Stimulated activated CD8-positive, alpha-beta memory T cell treated with anti-CD3 and anti-CD28 coated beads, Interleukin-7, amount 100 ng/mL, for 1 hour (primary cell): Measurements from ENCODE around the gene TUBG1.
"Not testable (repeated sequence)": the region's sequence is repeated elsewhere in the genome, so short reads cannot be mapped to it uniquely, and the experiment has no call there.

Source experiments
- DNase-seq, 2 donors: peaks; one replicate each; pipeline ENCODE4 v3.0.0-alpha.2; 2020; ENCODE audit warnings: low read depth in 2 of 2

The TUBG1 gene

DNA sequence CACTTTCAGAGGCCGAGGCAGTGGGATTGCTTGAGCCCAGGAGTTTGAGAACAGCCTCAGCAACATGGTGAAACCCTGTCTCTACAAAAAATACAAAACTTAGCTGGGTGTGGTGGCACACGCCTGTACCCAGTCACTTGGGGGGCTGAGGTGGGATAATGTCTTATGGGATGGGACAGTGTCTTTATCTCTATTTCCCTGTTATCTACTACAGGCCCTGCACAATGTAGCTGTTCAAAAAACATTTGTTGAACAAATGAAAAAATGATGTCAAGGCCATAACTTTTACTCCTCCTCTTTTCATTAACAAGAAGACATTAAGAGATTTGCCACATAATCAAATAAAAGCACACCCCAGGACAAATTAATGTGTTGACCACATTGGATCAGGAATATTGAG lies 13.8 kb downstream of the TUBG1 start:
- DNase-seq: no peak

DNA sequence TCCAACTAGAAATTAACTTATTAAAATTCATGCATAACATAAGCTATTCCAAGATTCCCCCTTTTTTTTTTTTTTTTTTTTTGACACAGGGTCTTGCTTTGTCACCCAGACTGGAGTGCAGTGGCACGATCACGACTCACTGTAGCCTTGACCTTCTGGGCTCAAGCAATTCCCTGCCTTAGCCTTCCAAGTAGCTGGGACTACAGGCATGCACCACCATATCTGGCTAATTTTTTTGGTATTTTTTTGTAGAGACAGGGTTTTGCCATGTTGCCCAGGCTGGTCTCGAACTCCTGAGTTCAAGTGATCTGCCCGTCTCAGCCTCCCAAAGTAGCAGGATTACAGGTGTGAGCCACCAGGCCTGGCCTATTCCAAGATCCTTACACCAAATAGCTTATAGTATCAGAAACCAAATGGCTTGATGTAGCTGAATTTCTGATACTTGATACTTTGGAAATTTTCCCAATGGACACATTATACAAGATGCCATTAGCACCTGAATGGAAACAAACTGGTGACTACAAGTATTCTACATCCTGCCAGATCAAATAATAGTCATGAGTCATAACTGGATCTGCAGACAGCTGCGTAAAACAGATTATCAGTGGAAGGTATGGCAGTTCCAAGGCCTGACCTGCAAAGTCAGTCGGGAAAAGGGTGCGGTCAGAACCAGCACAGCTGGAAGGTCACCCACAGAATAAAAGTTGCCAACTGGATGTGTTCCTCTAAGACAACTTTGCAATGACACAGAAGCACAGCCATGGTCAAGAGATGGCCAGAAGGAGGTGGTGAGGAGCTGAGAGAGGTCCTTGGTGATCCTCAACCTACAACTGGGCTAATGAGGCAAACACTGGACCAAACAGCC lies 14.5 kb downstream of the TUBG1 start:
- DNase-seq: no peak

DNA sequence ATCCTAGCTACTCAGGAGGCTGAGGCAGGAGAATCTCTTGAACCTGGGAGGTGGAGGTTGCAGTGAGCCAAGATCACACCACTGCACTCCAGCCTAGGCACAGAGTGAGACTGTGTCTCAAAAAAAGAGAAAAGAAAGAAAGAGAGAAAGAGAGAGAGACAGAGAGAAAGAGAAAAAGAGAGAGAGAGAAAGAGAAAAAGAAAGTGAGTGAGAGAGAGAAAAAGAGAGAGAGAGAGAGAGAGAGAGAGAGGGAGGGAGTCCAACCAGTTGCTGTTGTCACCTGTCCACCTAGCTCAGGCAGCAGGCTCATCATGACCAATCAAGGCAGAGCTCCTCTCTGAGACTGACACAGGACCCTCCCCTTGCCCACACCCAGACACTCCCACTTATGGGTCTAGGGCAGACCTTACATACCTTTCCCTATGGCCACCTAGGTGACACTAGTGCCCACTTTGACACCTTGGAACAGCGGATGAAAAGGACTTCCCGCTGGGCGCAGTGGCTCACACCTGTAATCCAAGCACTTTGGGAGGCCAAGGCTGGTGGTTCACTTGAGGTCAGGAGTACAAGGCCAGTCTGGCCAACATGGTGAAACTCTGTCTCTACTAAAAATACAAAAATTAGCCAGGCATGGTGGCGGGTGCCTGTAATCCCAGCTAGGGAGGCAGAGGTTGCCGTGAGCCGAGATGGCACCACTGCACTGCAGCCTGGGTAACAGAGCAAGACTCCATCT lies 17.7 kb downstream of the TUBG1 start:
- not testable (repeated sequence) for DNase-seq

DNA sequence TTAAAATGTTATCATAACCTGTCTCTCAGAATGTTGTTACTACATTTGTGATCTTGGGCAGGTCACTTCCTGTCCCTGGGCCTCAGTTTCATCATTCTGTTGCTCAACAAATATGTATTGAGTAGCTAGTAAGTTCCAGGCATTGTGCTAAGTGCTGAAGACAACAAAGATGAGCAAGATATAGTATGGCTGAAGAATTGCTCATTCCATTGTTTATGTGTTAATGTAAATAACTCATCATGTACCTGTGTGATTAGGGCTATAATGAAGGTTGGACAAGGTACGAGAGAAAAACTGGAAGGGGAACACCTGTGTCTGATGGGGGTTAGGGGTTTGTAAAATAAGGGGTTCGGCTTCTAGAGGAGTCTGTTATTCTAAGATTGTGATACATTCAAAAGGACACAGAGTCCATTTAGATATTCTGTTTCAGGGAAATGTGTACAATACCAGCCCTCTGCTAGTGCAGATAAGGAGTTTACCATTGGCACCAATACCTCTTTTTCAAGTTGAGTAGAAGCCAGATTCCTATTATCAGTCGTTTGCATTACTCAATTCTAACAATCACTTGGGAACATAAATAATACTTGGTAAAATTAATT lies 20.0 kb downstream of the TUBG1 start:
- no peak for DNase-seq

DNA sequence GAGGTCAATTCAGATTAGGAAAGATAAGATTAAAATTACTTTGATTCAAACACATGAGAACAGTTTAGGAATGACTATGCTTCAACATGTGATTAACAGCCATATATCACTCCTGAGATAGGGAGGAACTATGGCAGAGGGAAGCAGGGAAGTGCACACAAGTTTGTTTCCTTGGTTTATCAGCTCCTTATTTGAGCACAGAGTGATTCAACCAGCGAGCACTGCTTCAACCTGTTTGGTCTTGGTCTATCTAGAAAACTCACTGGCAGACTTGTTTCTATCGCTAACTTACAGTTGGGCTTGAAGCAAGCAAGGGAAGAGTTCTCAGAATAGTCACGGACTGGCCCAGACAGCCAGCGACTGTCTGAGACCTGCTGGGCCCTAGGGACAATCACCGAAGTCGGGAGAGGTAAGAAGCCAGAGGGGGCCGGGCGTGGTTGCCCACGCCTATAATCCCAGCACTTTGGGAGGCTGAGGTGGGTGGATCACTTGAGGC lies 23.5 kb downstream of the TUBG1 start:
- DNase-seq: no peak

DNA sequence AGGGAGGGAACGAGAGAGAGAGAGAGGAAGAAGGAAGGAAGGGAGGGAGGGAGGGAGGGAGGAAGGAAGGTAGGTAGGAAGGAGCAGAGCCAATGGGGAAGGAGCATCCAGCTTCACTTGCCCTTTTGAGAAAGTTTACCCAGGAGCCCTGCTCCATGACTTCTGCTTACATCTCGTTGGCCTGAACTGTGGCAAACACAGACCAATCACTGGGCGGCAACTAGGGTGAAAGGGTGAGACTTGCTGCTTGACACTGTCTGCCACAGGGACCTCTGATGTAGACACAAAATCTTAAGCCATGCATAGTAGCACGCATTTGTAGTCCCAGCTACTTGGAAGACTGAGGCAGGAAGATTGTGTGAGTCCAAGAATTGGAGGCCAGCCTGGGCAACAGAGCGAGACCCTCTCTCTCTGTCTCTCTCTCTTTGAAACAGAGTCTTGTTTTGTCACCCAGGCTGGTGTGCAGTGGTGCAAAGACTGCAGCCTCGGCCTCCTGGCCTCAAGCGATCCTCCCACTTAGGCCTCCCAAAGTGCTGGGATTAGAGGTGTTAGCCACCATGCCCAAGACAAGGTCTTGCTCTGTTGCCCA lies 30.1 kb downstream of the TUBG1 start:
- no peak for DNase-seq

DNA sequence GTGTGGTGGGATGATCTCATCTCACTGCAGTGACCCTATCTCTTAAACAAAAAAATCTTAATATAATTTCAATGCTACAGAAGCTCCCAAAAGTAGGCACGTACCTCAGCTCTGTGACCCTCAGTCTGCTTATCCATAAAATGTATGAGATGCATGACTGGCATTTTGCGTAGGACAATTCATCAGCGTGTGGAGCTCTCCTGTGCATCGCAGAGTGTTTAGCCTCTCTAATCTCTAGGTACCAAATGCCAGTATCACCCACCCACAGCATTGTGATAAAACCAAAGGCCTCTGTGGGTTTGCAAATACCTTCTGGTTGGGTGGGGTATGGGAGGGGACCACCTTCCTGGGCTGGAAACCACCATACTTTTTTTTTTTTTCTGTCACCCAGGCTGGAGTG lies 30.6 kb downstream of the TUBG1 start:
- no peak for DNase-seq

DNA sequence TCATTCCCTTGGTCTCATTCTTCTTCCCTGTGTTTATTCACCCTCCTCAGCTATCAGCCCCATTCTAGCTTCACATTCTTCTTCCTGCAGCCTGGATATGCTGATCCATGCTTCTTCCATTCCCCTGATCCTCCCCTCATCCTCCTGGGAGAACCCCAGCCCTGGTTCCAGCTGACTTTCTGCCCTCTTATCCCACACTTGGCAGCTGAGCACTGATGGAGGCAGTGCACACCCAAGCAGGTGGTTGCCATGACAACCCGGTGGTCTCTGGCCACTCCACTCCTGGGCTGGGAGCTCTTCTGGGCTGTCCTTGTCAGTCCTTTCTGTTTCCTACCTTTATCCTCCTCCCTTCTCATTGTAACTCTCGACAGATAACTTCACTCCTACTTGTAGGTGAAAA lies 32.9 kb downstream of the TUBG1 start:
- no peak for DNase-seq

DNA sequence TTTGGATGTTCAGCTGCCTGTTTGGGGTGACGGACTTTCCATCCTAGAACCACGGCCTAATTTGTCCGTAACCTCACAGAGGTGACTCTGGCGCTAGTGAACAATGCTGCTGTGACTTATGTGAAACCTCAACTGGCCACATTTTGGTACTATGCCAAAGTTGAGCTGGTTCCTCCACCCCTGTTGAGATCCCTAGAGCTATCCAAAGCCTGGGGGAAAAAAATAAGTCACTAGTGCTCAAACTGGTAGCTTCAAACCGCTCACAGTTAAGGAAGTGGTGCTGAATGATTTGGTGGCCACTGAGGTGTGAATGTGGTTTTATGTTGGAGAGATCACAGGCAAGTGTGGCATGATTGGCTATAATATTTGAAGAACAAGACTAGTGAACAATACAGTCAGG lies 38.3 kb downstream of the TUBG1 start:
- no peak for DNase-seq

DNA sequence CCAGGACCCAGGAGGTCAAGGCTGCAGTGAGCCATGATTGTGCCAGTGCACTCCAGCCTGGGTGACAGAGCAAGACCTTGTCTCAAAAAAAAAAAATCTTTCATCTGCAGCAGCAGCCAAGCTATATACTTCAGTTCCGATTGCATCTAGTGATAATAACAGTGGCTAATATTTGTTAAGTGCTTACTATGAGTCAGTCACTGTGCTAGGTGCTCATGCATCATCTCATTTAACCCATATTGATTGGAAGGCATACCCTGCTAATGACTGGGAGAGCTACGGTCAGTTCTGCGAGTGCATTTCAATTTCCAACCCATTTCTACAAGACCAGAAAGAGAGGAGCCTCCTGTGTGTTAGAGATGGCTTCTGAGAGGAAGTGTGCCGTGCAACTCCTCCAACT lies 41.9 kb downstream of the TUBG1 start:
- no peak for DNase-seq

DNA sequence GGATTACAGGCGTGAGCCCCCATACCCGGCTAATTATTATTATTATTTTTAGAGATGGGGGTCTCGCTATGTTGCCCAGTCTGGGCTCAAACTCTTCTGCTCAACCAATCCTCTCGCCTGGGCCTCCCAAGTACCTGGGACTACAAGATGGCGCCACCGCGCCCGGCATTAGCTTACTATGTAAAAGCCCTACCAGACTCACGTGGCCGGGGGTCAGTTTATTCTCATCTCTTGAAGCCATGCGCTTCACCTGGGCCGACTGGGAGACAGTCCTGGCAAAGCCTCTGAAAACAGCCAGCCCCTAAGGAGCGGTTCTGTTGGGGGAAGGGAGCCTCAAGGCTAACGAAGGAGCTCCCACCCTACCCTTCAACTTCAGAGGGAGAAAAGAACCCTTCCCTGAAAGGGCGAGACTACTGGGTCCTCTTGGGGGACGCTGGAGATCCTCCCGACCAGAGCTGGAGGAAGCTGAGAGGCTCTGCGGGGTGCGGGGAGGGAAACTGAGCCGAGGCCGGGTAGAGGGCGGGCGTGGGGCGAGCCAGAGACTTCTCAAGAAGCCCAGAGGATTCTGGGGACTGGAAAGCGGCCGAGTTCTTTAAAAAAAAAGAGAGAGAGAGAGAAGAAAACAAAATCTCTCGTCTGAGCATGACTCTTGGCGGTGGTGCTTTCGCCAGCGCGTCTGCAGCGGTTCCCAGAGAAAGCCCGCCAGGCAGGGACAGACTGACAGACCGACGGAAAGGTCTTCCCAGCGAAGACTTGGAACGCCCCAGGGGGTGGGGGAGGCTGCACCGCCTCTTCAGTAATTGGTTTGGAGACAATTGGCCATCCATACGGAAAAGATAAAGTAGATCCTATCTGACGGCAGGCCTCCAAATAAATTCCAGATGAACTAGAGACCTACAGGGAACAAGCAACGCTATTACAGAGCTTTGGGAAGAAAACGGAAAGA lies 44.0 kb downstream of the TUBG1 start:
- no peak for DNase-seq

DNA sequence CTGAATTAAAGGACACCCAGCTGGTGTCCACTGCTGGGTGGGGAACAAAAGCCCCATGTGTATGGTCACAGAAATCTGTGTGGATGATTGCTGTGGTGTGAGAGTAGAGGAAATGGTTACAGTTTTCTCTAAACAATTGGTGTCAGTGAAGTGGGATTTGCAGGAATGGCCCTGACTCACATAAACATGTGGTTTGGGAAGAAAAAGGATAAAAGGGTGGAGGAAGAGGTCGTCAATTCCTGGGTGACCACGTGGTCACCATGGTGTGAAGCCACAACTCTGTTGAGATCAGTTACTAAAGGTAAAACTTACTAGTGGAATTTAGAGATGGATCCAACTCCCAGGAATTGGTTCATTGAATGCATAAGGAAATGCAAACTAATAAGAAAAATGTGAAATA lies 46.0 kb downstream of the TUBG1 start:
- no peak for DNase-seq

DNA sequence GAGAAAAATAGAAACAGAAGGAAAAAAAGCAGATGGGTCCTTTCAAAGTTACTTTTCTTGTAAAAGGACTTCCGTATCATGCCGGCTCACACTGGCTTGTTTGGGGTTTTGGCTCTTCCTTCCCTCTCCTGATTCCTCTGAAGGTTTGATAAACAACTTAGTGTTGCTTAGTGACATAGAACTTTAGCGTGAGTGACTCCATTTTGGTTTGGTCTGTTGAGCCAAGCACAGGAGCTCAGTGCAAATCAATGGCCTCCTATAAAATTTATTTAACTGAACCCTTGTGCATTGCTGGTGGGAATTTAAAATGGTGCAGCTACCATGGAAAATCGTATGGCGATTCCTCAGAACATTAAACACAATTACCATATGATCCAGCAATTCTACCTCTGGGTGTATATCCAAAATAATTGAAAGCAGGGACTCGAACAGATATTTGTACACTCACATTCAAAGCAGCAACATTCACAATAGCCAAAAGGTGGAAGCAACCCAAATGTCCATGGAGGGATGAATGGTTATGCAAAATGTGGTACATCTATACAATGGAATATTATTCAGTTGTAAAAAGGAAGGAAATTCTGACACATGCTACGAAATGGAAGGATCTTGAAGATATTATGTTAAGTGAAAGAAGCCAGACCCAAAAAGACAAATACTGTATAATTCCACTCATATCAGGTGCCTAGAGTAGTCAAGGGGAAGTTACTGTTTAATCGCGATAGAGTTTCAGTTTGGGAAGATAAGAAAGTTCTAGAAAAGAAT lies 48.5 kb downstream of the TUBG1 start:
- no peak for DNase-seq

DNA sequence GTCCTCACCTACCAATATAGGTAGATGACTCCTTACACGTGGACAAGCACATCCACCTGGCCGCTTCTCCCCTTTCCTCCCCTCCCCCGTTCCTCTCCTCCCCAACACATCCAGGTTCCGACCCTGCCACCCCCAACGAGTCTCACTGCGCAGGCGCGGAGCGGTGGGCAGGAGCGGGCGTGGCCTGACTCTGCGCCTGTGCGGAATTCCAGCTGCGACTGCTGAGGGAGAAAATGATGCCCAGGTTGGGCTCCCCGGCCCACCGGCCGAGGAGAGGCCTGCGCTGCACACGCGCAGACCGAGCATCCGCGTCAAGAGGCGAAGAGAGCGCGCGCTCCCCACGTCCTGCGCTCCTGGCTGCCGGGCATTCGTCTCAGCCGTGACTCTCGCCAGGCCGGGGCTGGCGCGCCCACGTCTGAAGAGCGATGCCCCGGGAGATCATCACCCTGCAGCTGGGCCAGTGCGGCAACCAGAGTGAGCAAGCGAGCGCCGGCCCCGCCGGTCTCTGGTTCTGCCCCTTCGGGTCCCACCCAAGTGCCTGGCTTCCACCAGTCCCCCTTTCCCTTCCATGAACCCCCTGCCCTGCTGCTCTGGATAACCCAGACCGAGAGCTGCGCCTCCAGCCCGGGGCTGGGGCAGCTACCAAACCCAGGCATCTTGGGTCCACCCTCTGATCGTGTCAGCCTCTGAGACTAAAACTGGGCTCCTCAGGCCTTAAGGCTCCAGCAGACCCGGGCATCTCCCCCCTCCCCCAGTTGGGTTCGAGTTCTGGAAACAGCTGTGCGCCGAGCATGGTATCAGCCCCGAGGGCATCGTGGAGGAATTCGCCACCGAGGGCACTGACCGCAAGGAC lies 49.8 kb downstream of the TUBG1 start, which contains the start of gene TUBG2:
Gene TUBG2 (plus strand): TSS at position 206 of the 853 bp plus-strand sequence. CDS start 220 bp downstream, at position 426.
- DNase-seq: peak; percentile 43 to 53

DNA sequence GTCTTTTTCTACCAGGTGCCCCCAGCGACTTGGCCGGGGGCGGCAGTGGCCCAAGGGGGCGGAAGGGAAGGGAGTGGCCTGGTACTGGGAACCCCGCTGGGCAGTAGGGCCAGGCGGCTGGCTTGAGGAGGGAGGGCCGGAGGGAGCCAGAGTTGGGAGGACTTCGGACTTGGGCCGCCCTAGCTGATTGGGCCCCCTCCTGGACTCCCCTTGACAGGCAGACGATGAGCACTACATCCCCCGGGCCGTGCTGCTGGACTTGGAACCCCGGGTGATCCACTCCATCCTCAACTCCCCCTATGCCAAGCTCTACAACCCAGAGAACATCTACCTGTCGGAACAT lies 50.4 kb downstream of the TUBG1 start:
- not testable (repeated sequence) for DNase-seq

DNA sequence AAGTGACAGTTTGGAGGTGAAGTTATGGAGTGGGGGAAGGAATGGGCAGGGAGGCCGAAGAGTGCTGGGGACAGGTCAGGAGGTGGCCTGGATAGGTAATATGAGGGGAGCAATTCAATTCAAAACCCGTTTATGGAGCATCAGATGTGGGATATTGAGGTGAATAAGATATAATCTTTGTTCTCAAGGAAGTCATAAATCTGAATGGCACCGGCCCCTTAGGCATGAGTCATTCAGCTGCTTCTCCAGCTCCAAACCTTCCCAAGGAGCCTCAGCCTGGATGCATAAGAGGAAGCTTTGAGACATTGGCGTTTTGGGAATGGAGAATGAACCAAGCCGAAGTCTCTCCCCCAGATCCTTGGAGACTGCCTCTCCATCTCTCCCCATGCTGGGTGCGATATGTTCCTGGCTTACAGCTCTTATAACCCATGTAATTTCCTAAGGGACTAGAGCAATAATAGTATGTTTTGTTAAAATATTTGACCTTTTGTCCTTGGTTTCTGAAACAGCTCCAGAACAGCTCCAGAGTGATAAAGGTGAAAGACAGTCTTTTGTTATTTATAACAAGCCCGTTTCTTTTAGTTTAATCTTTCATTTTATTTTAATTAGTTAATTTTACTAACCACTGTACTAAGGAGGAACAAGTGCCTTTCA lies 51.3 kb downstream of the TUBG1 start:
- no peak for DNase-seq
